DOHH2 (cell line): ENCODE data around the gene NUMB.

Experiments used
- H3F3A ChIP-seq: fragments of 200-600 bp; sonication (generic), shearing (Covaris generic); 2 replicates; pipeline ENCODE4 v1.6.0; 2016; ENCODE audit warnings: antibody characterized with exemption, mild to moderate bottlenecking; ENCODE audit not compliant: control insufficient read depth, insufficient read depth
- H3K27ac ChIP-seq: fragments of 200-600 bp; sonication (generic); 2 replicates; pipeline ENCODE4 v1.5.1; 2014; ENCODE audit warnings: low read depth, mild to moderate bottlenecking, low read length, moderate library complexity
- H3K27me3 ChIP-seq: fragments of 200-600 bp; sonication (generic); 2 replicates; pipeline ENCODE4 v1.6.1; 2014; ENCODE audit warnings: mild to moderate bottlenecking, low read length, mixed read lengths; ENCODE audit not compliant: control insufficient read depth
- H3K36me3 ChIP-seq: fragments of 200-600 bp; sonication (generic); 2 replicates; pipeline ENCODE4 v1.6.1; 2014; ENCODE audit warnings: mild to moderate bottlenecking, low read length, moderate library complexity, mixed read lengths; ENCODE audit not compliant: control insufficient read depth
- H3K4me1 ChIP-seq: fragments of 200-600 bp; sonication (generic); 2 replicates; pipeline ENCODE4 v1.6.1; 2014; ENCODE audit warnings: mild to moderate bottlenecking, low read length, mixed read lengths; ENCODE audit not compliant: control insufficient read depth
- H3K4me2 ChIP-seq: fragments of 200-600 bp; sonication (generic); 2 replicates; pipeline ENCODE4 v1.6.0; 2014; ENCODE audit warnings: mild to moderate bottlenecking, low read length, moderate library complexity
- H3K4me3 ChIP-seq: fragments of 200-600 bp; sonication (generic); 2 replicates; pipeline ENCODE4 v1.5.1; 2014; ENCODE audit warnings: mild to moderate bottlenecking, low read length, mixed read lengths
- H3K79me2 ChIP-seq: fragments of 200-600 bp; sonication (generic); 2 replicates; pipeline ENCODE4 v1.6.1; 2014; ENCODE audit warnings: mild to moderate bottlenecking, low read length, mixed read lengths; ENCODE audit not compliant: control insufficient read depth
- H3K9me2 ChIP-seq: fragments of 200-600 bp; sonication (generic); replicated peaks from 2 replicates; pipeline ENCODE4 v1.6.1; 2014; ENCODE audit warnings: mild to moderate bottlenecking, low read length, mixed read lengths; ENCODE audit not compliant: control insufficient read depth
- H3K9me3 ChIP-seq: fragments of 200-600 bp; sonication (generic); 2 replicates; pipeline ENCODE4 v1.6.1; 2014; ENCODE audit warnings: antibody characterized with exemption, low read length, mixed read lengths; ENCODE audit not compliant: control insufficient read depth, insufficient read depth
- H4K20me1 ChIP-seq: fragments of 200-600 bp; sonication (generic); 2 replicates; pipeline ENCODE4 v1.6.0; 2014; ENCODE audit warnings: low read depth, mild to moderate bottlenecking, antibody characterized with exemption, low read length, moderate library complexity; ENCODE audit not compliant: control insufficient read depth, insufficient read depth
- CTCF ChIP-seq: fragments of 200-600 bp; sonication (generic); IDR thresholded peaks from one replicate; pipeline ENCODE4 v1.5.1; 2014; ENCODE audit warnings: antibody characterized with exemption, mild to moderate bottlenecking, low read depth, low read length; ENCODE audit not compliant: poor library complexity, severe bottlenecking
- EZH2phosphoT487 ChIP-seq: fragments of 200-600 bp; sonication (generic); IDR thresholded peaks from 2 replicates; pipeline ENCODE4 v1.6.1; 2017; ENCODE audit warnings: borderline replicate concordance, mild to moderate bottlenecking, antibody characterized with exemption, low read length, moderate library complexity, mixed read lengths

NUMB gene

GRCh38 chr14:73368616-73369015 is 89.7 kb downstream of the NUMB start:
- H4K20me1 ChIP-seq, result no peaks in the 10 kb centered on the region
- H3K27me3 ChIP-seq, result no peaks in the 10 kb centered on the region
- H3K9me3 ChIP-seq, result no peaks in the 10 kb centered on the region
- no peak overlapping the region for H3K4me2 ChIP-seq
- H3K9me2 ChIP-seq, result no peaks in the 10 kb centered on the region
- no peak overlapping the region for H3K4me3 ChIP-seq
- H3K27ac ChIP-seq, result no peak overlapping the region
- H3F3A ChIP-seq, result peaks cover 7% of the 10 kb centered on the region; the same call in 1 of the 2 replicates
- H3K4me1 ChIP-seq, result peaks cover 18% of the 10 kb centered on the region
- peaks cover 19% of the 10 kb centered on the region for H3K36me3 ChIP-seq
- TF ChIP-seq EZH2phosphoT487 (no peak), CTCF (no peak)
- H3K79me2 ChIP-seq, result peaks cover 32% of the 10 kb centered on the region

GRCh38 chr14:73365727-73366126 is 92.6 kb downstream of the NUMB start:
- Histone ChIP-seq H4K20me1 (no peaks in the 10 kb centered on the region), H3K79me2 (peaks cover 21% of the 10 kb centered on the region), H3K4me3 (no peak overlapping the region), H3K9me3 (no peaks in the 10 kb centered on the region), H3K27me3 (no peaks in the 10 kb centered on the region), H3K36me3 (peaks cover 21% of the 10 kb centered on the region), H3K9me2 (no peaks in the 10 kb centered on the region), H3K27ac (no peak overlapping the region), H3F3A (peaks cover 6% of the 10 kb centered on the region; the same call in 1 of the 2 replicates), H3K4me1 (peaks cover 15% of the 10 kb centered on the region), H3K4me2 (no peak overlapping the region)
- TF ChIP-seq EZH2phosphoT487 (no peak), CTCF (no peak)

GRCh38 chr14:73364559-73364958 is 93.8 kb downstream of the NUMB start:
- Histone ChIP-seq H3K36me3 (peaks cover 21% of the 10 kb centered on the region), H3K27me3 (no peaks in the 10 kb centered on the region), H3K9me3 (no peaks in the 10 kb centered on the region), H3K4me3 (no peak overlapping the region), H3K4me1 (peaks cover 10% of the 10 kb centered on the region), H3F3A (peaks cover under 1% of the 10 kb centered on the region; the same call in 1 of the 2 replicates), H3K9me2 (no peaks in the 10 kb centered on the region), H3K27ac (no peak overlapping the region), H4K20me1 (no peaks in the 10 kb centered on the region), H3K79me2 (peaks cover 19% of the 10 kb centered on the region), H3K4me2 (no peak overlapping the region)
- no peak for TF ChIP-seq CTCF
- no peak for TF ChIP-seq EZH2phosphoT487

GRCh38 chr14:73359445-73359844 is 98.9 kb downstream of the NUMB start:
- H4K20me1 ChIP-seq, result no peaks in the 10 kb centered on the region
- no peaks in the 10 kb centered on the region for H3K9me3 ChIP-seq
- peaks cover 3% of the 10 kb centered on the region; the same call in 1 of the 2 replicates for H3K79me2 ChIP-seq
- H3K4me3 ChIP-seq, result no peak overlapping the region
- no peak overlapping the region for H3K4me2 ChIP-seq
- no peak overlapping the region for H3K27ac ChIP-seq
- H3K27me3 ChIP-seq, result no peaks in the 10 kb centered on the region
- H3K36me3 ChIP-seq, result peaks cover 11% of the 10 kb centered on the region
- no peaks in the 10 kb centered on the region for H3K9me2 ChIP-seq
- H3F3A ChIP-seq, result no peaks in the 10 kb centered on the region; the same call in 1 of the 2 replicates
- H3K4me1 ChIP-seq, result peaks cover 19% of the 10 kb centered on the region
- TF ChIP-seq CTCF (no peak), EZH2phosphoT487 (no peak)
